A549 treated with ZK216348 at 1 μM for 4 hours (cell line): ENCODE results near the gene PNMA5. TPM values are rescaled to one million over a fixed set of nuclear protein-coding genes. Genes with fewer than 3 reads are reported as not detected.

Experiments used
- total RNA-seq: library from RNA; stranded (reverse); fragments of 200-300 nt; extraction: Qiagen RNA extraction; gene quantifications from 5 replicates; pipeline ENCODE4 v1.2.3, GENCODE V29; 2022; ENCODE audit warnings: low read depth

PNMA5 gene
- total RNA-seq: not detected in 5 replicates

GRCh38 chrX:152993933-152994332, at the start of gene PNMA5:
Gene PNMA5, minus strand, starts transcription at chrX:152994116. Its CDS starts 2,518 bp downstream, at chrX:152991598.

Other genes starting within 250 kb of the PNMA5 start
- gene MAGEA2, start 240.3 kb downstream of the PNMA5 start, total RNA-seq: not detected in 5 replicates
- not detected in 5 replicates for gene CSAG3, start 234.9 kb downstream of the PNMA5 start, total RNA-seq
- 10.4 to 13.2 TPM (median 11.9 TPM) in 5 replicates for gene MAGEA6, start 224.4 kb downstream of the PNMA5 start, total RNA-seq
- 69.0 to 113 TPM (median 72.2 TPM) in 5 replicates for gene CETN2, start 163.4 kb downstream of the PNMA5 start, total RNA-seq
- 40.0 to 44.4 TPM (median 41.9 TPM) in 5 replicates for gene NSDHL, start 163.1 kb downstream of the PNMA5 start, total RNA-seq
- 6.7 to 8.8 TPM (median 7.8 TPM) in 5 replicates for gene ZNF185, start 96.0 kb downstream of the PNMA5 start, total RNA-seq
- gene PNMA3, start 62.4 kb upstream of the PNMA5 start, total RNA-seq: 0.07 to 0.31 TPM (median 0.20 TPM) in 5 replicates
- gene PNMA6A, start 78.3 kb upstream of the PNMA5 start, total RNA-seq: 2.9 to 6.2 TPM (median 4.6 TPM) in 5 replicates
- 0.09 to 0.28 TPM (median 0.18 TPM) in 4 of 5 replicates, not detected in the other for gene MAGEA1, start 185.2 kb upstream of the PNMA5 start, total RNA-seq